Measurements from ENCODE around the gene BCAS4. TPM values are rescaled to one million over a fixed set of nuclear protein-coding genes. Genes with fewer than 3 reads are reported as not detected.

The BCAS4 gene
- total RNA-seq, 1 experiment from 2014 or later = 7.6 TPM

- Histone ChIP-seq H3K27me3 (ENCODE audit: insufficient read depth, low read depth) (no peaks in the 10 kb centered on the region), H4K20me1 (ENCODE audit: insufficient read depth) (no peaks in the 10 kb centered on the region), H3K36me3 (ENCODE audit: low read depth) (no peaks in the 10 kb centered on the region), H3K79me2 (ENCODE audit: low read depth) (no peaks in the 10 kb centered on the region), H3K9me3 (ENCODE audit: insufficient read depth, low read depth) (no peaks in the 10 kb centered on the region), H3K27ac (no peak overlapping the region), H3K4me2 (no peak overlapping the region), H2AFZ (no peak overlapping the region), H3K9me2 (ENCODE audit: insufficient read depth) (no peaks in the 10 kb centered on the region), H3K4me1 (replicated peaks; ENCODE audit: insufficient read depth) (no peaks in the 10 kb centered on the region), H3K4me3 (no peak overlapping the region), H3F3A (ENCODE audit: insufficient read depth, low read depth) (no peaks in the 10 kb centered on the region)
- intact Hi-C loops (cut with micrococcal nuclease; ENCODE audit: unreplicated experiment) = no loop called here
- DNase-seq = no peak
- CTCF ChIA-PET = no interaction called here
- BruUV-seq (replicated peaks) = no TSS peak
- POLR2A ChIA-PET (ENCODE audit: unreplicated experiment) = no interaction called here
- TF ChIP-seq EZH2 (IDR thresholded peaks at IDR 0.05; ENCODE audit: low read depth) = no peak
- TF ChIP-seq CTCF (conservative IDR thresholded peaks at IDR 0.05) = no peak
Observed at GRCh38 chr20:50867805-50868204, 72.9 kb downstream of the BCAS4 start.

- ChIA-PET CTCF (no interaction called here), POLR2A (ENCODE audit: unreplicated experiment) (interaction anchor here (0.6 kb wide), 1 partner anchor 397 kb away, joined by 4 read pairs; no protein-coding TSS in a partner anchor)
- no peak overlapping the region for H3K4me2 ChIP-seq
- no peaks in the 10 kb centered on the region for H3K4me1 ChIP-seq (replicated peaks; ENCODE audit: insufficient read depth)
- H3K27me3 ChIP-seq (ENCODE audit: insufficient read depth, low read depth) = no peaks in the 10 kb centered on the region
- no peak overlapping the region for H3K4me3 ChIP-seq
- intact Hi-C loops (cut with micrococcal nuclease; ENCODE audit: unreplicated experiment) = no loop called here
- no peak overlapping the region for H2AFZ ChIP-seq
- TF ChIP-seq CTCF (conservative IDR thresholded peaks at IDR 0.05) (no peak), EZH2 (IDR thresholded peaks at IDR 0.05; ENCODE audit: low read depth) (no peak)
- peak in 1 of 2 experiments; percentile 66 for DNase-seq
- H4K20me1 ChIP-seq (ENCODE audit: insufficient read depth) = no peaks in the 10 kb centered on the region
- H3K9me3 ChIP-seq (ENCODE audit: insufficient read depth, low read depth) = no peaks in the 10 kb centered on the region
- no peaks in the 10 kb centered on the region for H3F3A ChIP-seq (ENCODE audit: insufficient read depth, low read depth)
- H3K79me2 ChIP-seq (ENCODE audit: low read depth) = no peaks in the 10 kb centered on the region
- no peaks in the 10 kb centered on the region for H3K9me2 ChIP-seq (ENCODE audit: insufficient read depth)
- no TSS peak for BruUV-seq (replicated peaks)
- no peak overlapping the region for H3K27ac ChIP-seq
- H3K36me3 ChIP-seq (ENCODE audit: low read depth) = no peaks in the 10 kb centered on the region
Observed at GRCh38 chr20:50868509-50869495, 73.9 kb downstream of the BCAS4 start.

GRCh38 chr20:50870561-50871161, 75.8 kb downstream of the BCAS4 start:
- Histone ChIP-seq H4K20me1 (ENCODE audit: insufficient read depth) (no peaks in the 10 kb centered on the region), H3K27ac (no peak overlapping the region), H3K4me2 (no peak overlapping the region), H2AFZ (no peak overlapping the region), H3F3A (ENCODE audit: insufficient read depth, low read depth) (no peaks in the 10 kb centered on the region), H3K4me1 (replicated peaks; ENCODE audit: insufficient read depth) (no peaks in the 10 kb centered on the region), H3K79me2 (ENCODE audit: low read depth) (no peaks in the 10 kb centered on the region), H3K9me2 (ENCODE audit: insufficient read depth) (no peaks in the 10 kb centered on the region), H3K9me3 (ENCODE audit: insufficient read depth, low read depth) (no peaks in the 10 kb centered on the region), H3K27me3 (ENCODE audit: insufficient read depth, low read depth) (no peaks in the 10 kb centered on the region), H3K36me3 (ENCODE audit: low read depth) (no peaks in the 10 kb centered on the region), H3K4me3 (no peak overlapping the region)
- ChIA-PET CTCF (no interaction called here), POLR2A (ENCODE audit: unreplicated experiment) (no interaction called here)
- BruUV-seq (replicated peaks) = no TSS peak
- DNase-seq = no peak
- no peak for TF ChIP-seq EZH2 (IDR thresholded peaks at IDR 0.05; ENCODE audit: low read depth)
- no peak for TF ChIP-seq CTCF (conservative IDR thresholded peaks at IDR 0.05)
- intact Hi-C loops (cut with micrococcal nuclease; ENCODE audit: unreplicated experiment) = no loop called here

All from PC-9 (cell line).